SK-N-MC (cell line): ENCODE data around the gene ARHGAP18.

ENCODE experiments used
- EZH2 ChIP-seq: fragments of 200-600 bp; sonication (generic); IDR thresholded peaks from one replicate; pipeline ENCODE4 v1.6.1; 2017; ENCODE audit warnings: antibody characterized with exemption
- FOXP2 ChIP-seq: optimal IDR thresholded peaks from 2 replicates; pipeline ENCODE3; 2011; ENCODE audit warnings: mild to moderate bottlenecking, moderate library complexity; ENCODE audit not compliant: insufficient read depth; ENCODE audit errors: extremely low read length, control extremely low read depth
- POLR2AphosphoS5 ChIP-seq: IDR thresholded peaks from 2 replicates; pipeline ENCODE4 v1.6.1; 2012; ENCODE audit warnings: mild to moderate bottlenecking, low read depth, low read length, borderline replicate concordance

GRCh38 chr6:129577691-129578090 lies 132.3 kb downstream of the ARHGAP18 start:
- TF ChIP-seq POLR2AphosphoS5 = no peak
- TF ChIP-seq EZH2 = no peak
- TF ChIP-seq FOXP2 = no peak
